GM21526 (cell line): ENCODE data around the gene ROBO2.

ENCODE experiments used
- ATAC-seq: cut with Tn5 transposase; IDR thresholded peaks from one replicate; pipeline ENCODE4 v1.9.1; 2021; ENCODE audit warnings: moderate library complexity; ENCODE audit not compliant: unreplicated experiment, low FRiP score

Gene ROBO2

DNA sequence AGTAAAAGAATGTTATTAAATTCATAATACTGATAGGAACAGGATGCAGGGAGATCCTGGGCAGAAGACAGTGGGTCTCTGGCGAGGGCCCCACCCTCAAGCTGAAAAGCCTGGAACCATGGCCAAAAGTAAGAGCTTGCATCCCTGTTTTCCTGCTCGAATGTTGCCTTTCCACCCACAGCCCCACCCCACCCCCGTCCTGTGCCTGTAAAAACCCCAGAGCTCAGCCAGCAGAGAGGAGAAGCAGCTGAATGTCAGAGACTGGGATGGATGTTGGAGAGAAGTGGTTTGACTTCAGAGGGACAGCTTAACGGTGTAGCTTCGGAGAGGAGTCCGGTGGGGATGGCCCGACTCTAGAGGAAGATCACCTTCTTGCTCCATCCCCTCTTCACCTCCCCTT, 207.9 kb downstream of the ROBO2 start:
- no peak for ATAC-seq

DNA sequence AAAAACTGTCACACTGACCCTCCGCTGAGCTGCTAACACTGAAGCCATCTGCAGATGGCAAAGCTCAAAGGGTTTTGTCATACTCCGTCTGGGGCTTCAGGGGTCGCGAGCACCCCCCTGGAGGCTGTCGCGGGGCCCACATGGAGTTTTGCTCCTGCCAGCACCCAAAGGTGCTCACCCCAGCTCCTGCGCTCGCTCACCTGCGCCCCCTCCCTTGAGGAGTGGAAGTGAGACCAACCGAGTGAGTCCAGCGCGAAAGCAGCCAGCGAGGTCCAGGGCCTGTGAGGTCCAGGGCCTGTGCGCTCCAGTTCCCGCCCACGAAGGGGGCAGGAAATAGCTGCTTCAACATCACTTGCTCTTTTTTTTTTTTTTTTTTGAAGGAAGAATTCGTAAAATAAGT, 208.5 kb downstream of the ROBO2 start:
- ATAC-seq, result no peak

DNA sequence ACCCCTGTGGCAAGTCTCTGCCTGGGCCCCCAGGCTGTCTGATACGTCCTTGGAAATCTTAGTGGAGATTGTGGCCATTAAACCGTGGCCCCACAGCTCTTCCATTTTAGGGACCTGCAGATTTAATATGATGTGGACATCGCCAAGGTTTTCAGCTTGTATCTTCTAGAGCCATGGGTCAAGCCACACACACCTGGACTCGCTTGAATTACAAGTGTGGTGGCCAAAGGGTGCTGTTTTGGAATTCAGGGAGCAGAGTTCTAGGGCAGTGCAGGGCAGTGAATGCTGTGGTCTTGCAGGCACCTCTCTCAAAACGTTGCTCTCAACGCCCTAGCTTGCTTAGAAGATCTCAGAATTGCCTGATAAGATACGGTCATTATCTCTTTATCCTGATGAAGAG, 211.2 kb downstream of the ROBO2 start:
- no peak for ATAC-seq

DNA sequence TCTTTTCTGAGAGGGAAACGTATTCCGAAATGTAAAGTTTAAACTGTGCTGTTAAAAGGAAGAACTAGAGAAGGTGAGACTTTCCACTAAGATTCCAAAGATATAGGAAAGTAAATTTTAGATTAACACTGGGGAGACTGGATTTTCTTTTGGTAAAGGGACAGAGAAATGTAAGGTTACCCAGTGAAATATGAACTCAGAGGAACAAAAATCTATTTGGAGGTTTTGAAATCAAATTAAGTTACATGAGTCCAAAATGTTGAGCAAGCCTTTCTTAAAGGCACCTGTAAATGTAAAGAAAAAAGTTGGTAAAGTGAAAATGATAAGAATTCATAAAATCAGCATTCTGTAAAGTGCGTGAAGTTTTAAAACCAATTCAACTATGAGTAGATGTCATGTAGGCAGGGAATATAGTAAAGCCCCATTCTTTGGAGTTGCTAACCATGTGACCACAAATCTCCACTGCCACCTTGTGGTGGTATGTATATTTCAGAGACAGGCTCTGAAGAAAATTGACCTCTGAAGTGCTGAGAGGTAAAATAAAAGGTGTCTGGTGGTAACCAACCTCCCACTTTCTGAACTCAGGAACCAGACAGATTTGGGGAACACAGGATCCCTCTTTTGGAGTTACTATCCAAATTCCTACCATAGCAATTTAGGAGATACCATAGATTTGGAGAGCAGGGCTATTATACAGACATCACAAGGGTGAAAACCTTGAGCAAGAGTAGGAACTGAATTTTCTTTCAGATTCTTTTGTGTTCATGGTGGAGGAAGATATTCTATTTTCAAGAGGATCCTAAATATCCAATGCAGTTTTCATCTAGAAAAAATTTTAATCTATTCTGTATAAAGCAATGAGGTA, 215.3 kb downstream of the ROBO2 start:
- ATAC-seq, result no peak

DNA sequence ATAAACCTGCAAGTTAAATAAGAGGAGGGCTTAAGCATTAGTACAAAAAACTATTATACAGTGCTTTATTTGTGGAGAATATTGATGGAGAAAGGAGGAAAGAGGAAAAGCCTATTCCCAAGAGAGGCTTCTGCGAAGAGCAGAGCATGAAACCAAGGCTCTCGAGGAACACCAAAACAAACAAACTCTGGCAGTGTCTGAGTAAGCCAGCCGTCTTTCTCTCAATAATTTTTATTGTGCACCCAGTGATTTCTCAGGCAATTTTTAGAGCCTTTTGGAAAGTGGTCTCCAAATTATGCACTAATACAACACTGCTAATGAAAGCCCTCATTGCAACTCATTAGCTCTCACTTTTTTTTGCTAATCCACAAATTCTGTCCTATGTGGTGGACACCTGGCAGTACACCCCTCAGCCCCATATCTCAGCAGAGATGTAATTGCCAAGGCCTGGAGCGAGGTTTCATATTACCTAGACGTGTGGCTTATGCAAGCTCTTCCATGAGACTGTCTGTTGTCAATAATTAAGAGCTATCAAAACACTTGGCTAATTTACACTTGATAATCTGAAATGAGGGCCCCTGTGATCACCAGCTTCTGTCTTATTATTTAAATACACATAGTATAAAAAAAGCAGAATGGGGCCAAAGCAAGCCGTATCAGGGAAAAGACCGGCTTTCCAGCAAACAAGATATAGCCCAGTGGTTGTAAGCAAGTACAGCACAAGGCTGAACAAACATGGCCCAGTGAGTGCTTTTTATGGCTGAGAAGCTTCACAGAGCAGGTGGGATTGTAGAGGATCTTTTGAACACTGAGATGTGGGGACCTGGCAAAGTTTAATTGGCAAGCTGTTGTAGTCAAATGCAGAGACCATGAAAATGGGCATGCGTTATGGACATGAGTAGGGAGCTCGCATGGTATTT, 216.9 kb downstream of the ROBO2 start:
- no peak for ATAC-seq

DNA sequence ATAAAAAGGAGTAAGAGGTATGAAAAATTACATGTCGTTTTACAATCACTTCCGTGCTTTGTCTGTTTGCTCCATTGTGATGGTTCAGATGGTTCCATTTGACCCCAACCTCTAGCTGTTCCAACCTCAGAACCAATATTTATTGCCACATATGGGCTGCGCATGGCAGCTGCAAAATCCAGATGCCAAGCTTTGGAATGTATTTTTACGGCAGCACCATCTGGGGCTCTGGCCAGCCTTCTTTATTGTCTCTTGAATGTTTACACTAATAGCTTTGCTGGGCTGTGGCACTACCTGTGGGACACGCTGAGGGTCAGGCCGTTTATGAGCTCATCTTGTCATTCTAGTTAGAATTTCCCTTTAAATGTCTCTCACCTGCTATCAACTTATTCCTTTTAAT, 219.8 kb downstream of the ROBO2 start:
- ATAC-seq, result no peak

DNA sequence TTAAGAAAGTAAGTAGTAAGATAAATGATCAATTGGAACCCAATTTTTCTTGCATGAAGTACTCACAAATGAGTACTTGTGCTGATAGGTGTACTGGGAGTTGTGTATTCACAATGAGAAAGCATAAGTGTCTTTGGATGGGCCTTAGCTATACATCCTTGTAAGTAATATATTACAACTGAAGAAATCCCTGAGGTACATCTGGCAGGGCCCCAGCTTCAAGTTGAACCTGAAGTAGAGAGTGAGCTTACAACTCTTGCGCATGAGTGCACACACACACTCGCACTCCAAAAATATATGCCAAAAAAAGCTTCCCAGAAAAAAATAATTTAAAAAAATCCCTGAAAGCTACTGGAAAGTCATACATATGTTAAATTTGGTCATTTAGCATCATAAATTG, 222.5 kb downstream of the ROBO2 start:
- ATAC-seq, result no peak

DNA sequence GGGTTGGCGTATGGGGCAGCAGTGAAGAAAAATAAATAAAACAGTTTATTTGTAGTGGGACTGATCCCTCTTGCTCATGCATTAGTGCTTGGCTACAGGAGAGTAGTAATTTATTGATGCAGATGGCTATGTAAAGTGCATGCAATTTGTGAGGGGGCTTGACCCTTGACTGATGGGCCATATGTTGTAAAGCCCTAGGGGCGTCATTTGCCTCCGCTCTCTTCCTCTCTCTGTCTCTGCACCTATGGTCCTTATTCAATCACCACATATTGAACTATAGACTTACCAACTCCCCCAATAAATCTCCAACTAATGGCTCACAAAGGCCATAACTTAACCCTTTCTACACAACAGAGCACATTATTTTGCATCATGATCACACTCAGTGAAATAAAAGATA, 227.7 kb downstream of the ROBO2 start:
- no peak for ATAC-seq

DNA sequence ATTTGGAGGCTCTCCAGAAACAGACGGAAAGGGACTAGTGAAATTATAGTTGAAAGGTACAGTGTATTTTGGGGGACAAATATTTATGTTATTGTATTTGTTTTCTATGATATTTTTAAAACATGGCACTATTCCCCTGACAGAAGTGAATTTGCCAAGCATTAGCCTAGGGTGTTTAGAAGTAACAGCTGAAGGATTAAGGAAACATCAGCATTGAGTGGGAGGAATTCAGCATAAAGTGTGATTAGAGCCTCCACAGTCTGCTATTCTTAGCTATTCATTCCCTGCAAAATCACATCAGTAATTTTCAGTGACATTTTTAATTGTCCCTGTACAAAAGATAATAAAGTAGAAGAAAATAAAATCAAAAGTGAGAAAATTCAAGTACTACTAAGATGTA, 231.4 kb downstream of the ROBO2 start:
- no peak for ATAC-seq

DNA sequence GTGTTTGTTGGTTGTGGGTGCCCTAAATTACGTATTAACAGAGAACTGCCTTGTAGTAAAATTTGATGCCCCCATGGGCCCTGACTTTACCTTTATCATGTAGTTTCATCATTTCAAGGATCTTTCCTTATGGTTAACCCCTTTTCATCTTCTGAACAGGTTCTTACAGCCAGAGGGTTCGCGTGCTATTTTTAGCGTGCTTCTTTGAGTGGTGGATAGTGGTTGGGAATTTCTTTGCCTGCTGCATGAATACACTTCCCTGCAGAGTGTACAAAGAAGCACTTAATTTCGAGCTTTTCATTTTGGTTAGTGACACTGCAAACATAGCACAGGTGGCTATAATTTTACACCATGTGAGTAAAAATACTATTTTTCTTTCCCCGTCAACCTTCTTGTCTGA, 231.8 kb downstream of the ROBO2 start:
- no peak for ATAC-seq

DNA sequence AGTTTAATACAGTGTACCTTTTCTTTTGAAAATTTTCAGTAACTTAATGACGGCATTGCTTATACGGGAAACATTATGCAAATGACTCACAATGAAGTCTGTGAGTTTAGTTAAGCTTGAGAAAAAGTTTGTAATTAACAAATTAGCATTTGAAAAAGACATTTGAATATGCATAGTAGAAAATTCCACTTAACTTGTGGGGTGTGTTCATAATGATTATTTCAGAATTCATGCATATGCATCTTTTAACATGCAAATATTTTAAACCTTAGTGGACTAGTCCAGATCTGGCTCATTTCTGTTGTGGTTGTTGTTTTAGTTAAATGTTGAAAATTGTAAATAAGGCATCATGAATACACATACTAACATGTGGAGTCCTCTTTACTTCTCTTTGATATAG, 239.4 kb downstream of the ROBO2 start:
- ATAC-seq, result no peak

DNA sequence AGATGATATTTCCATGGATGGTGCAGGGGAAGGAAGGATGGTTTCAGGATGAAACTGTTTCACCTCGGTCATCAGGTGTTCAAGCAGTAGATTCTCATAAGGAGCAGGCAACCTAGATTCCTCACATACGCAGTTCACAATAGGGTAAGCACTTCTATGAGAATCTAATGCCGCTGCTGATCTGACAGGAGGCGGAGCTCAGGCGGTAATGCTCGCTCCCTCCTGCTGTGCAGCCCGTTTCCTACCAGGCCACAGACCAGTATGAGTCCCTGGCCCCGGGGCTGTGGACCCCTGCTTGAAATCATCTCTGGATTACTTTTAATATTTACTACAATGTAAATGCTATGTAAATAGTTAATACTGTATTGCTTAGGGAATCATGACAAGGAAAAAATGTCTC, 241.8 kb downstream of the ROBO2 start:
- no peak for ATAC-seq

DNA sequence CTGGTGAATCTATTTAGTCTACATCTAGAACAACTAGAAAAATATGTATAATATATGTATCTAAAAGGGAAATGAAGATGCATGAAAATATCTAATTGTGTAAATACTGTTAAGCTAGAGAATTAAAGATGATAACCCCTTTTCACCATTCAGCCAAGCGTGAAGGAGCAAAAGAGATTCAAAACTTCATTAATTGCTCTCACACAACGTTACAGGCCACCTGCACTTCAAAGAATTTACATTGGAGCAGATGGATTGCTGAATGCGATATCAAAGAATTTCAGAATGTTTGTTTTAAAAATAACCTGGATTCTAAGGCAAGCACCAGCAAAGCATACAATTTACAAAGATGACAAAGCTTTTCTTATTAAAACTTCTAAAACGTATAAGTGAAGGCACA, 243.2 kb downstream of the ROBO2 start:
- no peak for ATAC-seq

DNA sequence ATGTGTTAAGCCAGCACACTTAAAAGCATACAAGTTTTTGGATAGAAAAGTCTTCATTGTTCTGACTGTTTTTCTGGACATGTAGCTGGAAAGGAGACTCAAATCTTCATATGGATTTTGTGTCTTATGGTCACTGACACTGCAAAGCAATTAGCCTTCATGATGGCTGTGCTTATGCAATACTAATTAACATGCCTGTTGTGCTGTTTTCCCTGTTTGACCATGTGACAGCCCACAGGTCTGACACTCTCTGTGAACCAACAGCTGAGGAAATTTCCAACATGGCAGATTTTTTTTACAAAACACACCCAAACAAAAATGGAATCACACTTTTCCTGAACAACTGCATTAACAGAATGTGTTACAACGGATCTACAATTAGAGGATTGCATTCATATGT, 248.4 kb downstream of the ROBO2 start:
- ATAC-seq, result no peak

DNA sequence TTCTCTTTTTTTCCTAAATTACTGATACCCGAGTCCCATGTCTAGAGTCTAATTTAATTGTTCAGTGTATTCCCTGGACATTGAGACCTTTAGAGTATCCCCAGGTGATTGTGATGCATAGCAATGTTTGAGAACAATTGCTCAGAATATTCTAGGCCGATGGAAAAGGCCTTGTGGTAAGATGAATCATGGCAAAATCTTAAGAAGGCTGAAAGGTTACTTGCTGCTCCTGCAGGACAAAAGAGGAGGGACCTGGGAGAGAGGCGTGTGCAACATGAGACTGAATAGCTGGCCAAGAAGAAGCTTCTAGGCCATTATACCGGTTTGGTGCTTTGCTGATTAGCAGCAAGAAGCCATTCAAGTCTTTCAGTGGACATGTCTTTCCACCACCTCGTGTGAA, 256.6 kb downstream of the ROBO2 start:
- ATAC-seq, result no peak

DNA sequence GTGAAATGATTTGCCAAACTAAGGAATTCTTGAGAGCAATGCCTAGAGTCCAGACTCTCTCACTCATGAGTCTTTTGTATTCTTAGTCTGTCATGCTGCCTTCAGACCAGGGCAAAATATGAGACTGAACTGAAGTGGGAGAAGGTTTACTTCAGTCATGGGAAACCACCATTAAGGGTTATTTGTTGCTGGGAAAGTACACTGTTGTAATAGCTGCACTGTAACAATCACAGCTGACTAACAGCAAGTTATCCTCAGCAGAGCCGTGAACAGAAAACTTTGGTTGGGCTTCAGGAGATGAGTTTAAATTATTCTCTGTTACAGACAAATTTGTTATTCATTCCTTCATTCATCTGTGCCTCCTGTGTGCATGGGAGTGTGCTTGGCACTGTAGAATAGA, 258.5 kb downstream of the ROBO2 start:
- no peak for ATAC-seq

DNA sequence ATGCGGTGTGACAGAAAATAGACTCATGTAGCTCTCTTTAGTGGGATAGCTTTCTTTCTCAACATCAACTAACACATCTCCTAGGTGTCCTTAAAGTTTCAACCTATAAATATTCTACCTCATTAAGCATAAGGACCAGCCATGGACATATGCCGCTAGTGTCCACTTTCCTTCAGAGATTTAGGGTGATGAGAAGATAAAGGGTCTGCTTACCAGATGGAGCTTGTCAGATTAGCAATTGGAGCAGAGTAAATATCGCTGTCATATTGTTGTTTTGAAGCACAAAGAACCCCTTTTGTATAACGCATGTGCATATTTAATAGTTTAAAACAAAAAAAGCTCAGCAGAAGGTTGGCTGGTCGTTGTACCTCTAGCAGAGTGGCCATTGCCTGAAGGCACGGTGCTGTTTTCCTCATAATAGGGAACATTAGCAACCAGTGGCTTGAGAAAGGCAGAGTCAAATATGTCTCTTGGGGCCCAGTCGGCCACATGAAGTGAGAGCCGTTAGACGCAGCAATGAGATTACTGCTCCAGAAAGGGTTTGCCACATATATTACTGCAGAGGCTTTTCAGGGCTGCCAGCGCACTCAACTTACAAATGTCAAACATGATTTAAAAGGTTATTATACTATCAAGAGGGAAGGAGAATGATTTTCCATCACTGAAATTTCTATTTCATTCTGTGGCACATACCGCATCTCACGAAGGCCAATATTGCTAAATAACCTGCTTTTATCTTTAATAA, 264.2 kb downstream of the ROBO2 start:
- ATAC-seq, result no peak

DNA sequence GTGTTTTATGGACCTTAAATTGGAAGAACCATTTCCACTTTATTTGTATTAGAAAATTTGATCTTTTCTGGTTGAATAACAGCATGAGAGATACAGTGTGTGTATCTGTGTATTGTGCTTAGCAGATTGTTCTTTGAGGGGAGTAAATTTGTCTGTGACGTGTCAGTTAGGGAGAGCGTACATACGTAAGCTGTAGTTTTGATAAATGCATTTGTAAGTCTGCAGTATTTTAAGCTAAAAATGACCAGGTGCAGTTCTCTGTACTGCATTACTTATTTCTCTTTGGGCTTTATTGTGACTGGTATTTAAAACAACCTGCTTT, 264.8 kb downstream of the ROBO2 start:
- no peak for ATAC-seq

DNA sequence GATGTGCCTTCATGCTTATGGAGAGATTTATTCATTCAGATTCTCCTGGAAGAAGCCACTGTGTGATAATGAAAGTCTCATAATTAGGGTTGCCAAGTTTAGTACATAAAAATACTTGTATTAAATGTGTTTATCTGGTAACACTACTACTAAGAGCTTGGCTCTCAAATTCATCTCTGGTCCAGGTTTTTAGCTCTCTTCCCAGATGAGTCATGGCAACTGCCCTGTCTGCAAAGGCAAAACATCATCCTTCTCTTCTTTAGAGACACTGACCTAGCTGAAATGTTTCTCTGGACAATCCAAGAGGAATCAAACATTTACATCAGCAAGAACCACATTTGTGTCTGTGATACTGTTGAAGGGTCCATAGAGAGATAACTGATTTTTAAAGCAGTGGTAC, 269.6 kb downstream of the ROBO2 start:
- no peak for ATAC-seq

DNA sequence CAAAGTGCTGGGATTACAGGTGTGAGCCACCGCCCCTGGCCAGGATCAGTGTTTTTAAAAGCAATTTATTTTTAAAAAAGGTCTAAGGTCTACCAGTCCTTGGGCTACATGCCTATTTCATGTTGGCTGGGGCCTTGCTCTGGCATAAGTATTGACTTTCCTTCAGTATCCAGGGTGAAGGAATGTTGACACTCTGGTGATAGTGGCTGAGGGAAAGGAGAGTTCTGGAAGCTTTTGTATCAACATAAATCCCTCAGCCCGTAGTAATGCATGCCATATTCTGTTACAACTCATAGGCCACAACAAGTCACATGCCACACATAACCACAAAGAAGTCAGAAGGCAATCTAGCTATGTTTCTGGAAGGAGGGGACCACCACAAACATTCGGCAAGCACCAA, 273.9 kb downstream of the ROBO2 start:
- ATAC-seq, result no peak

DNA sequence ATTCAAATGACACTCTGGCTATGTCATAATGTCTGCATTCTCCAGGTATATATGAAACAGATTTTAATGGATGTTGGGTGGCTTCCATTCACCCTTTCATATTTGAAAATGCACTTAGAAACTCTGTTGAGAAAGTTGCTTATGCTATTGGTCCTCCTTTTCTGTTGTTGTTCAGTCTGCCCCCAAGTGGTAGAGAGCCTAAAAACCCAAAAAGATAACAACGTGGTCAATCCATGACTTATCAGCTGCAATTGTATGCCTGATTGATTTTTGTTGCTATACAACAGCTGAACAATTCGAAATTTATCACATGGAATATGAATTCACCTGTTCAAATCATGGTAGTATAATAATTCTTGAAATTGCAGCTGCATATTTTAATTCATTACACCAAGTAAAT, 279.8 kb downstream of the ROBO2 start:
- ATAC-seq, result no peak
